Endodermal cell (in vitro differentiated cells): ENCODE data around the gene CLDN22. TPM values are rescaled to one million over a fixed set of nuclear protein-coding genes. Genes with fewer than 3 reads are reported as not detected.

Experiments
- DNase-seq: peaks from one replicate; pipeline ENCODE4 v3.0.0-alpha.2; 2017
- H3K27ac ChIP-seq: 2 replicates; pipeline ENCODE4 v1.5.1; 2013; ENCODE audit warnings: mild to moderate bottlenecking, low read depth, low read length, moderate library complexity
- H3K27me3 ChIP-seq: 2 replicates; pipeline ENCODE4 v1.6.1; 2013; ENCODE audit warnings: mild to moderate bottlenecking, low read length, moderate library complexity; ENCODE audit not compliant: insufficient read depth, control insufficient read depth, poor library complexity, severe bottlenecking
- H3K36me3 ChIP-seq: 2 replicates; pipeline ENCODE4 v1.7.0; 2013; ENCODE audit warnings: mild to moderate bottlenecking, low read length, moderate library complexity; ENCODE audit not compliant: control insufficient read depth, insufficient read depth
- H3K4me1 ChIP-seq: one replicate; pipeline ENCODE4 v1.7.0; 2013; ENCODE audit warnings: low read length; ENCODE audit not compliant: control insufficient read depth, insufficient read depth
- H3K4me3 ChIP-seq: 2 replicates; pipeline ENCODE4 v1.5.1; 2013; ENCODE audit warnings: mild to moderate bottlenecking, low read length, moderate library complexity
- H3K9ac ChIP-seq: 2 replicates; pipeline ENCODE4 v1.6.1; 2013; ENCODE audit warnings: mild to moderate bottlenecking, low read length, moderate library complexity; ENCODE audit not compliant: poor library complexity, severe bottlenecking; ENCODE audit errors: extremely low read depth
- H3K9me3 ChIP-seq: 2 replicates; pipeline ENCODE4 v1.6.1; 2013; ENCODE audit warnings: mild to moderate bottlenecking, low read length, moderate library complexity; ENCODE audit not compliant: control insufficient read depth
- H3K27ac Mint-ChIP-seq: 2 replicates; pipeline ENCODE4 v1.8.0; 2020; ENCODE audit warnings: mixed read lengths
- H3K27me3 Mint-ChIP-seq: 2 replicates; pipeline ENCODE4 v1.8.0; 2021; ENCODE audit warnings: mild to moderate bottlenecking, mixed read lengths; ENCODE audit not compliant: insufficient read depth
- H3K36me3 Mint-ChIP-seq: 2 replicates; pipeline ENCODE4 v1.8.0; 2020; ENCODE audit warnings: low read depth, mixed read lengths
- H3K4me1 Mint-ChIP-seq: 2 replicates; pipeline ENCODE4 v1.8.0; 2020; ENCODE audit warnings: mixed read lengths
- H3K4me3 Mint-ChIP-seq: 2 replicates; pipeline ENCODE4 v1.8.0; 2020; ENCODE audit warnings: mild to moderate bottlenecking, moderate library complexity, mixed read lengths
- H3K9me3 Mint-ChIP-seq: 2 replicates; pipeline ENCODE4 v1.8.0; 2020; ENCODE audit warnings: mild to moderate bottlenecking, mixed read lengths
- CTCF ChIP-seq: fragments of 200-600 bp; sonication (generic); conservative IDR thresholded peaks from 2 replicates; pipeline ENCODE4 v1.5.0; 2021; ENCODE audit warnings: antibody characterized with exemption, mild to moderate bottlenecking
- WGBS, 2 experiments: methylation state at CpG; one replicate each; pipeline versions ENCODE4 v1.1.5 to v1.1.7; 2013; ENCODE audit warnings: missing lambda C conversion rate in 2 of 2, mixed read lengths in 1 of 2; ENCODE audit not compliant: insufficient coverage in 1 of 2, insufficient read length in 1 of 2; 5-methylcytosine and 5-hydroxymethylcytosine counted together
- total RNA-seq, 2 donors: library from RNA; stranded (reverse); fragmentation: NEBNext Ultra II Directional in 1 of 2; extraction: Animal tissue kit (Norgen Biotek cat#: 25700) in 1 of 2; gene quantifications; 2 replicates in 1 of 2; 3 replicates in 1 of 2; pipeline ENCODE4 v1.2.1, GENCODE V29; 2021

Gene CLDN22
- total RNA-seq, 2 donors from 2014 or later: 0.15 TPM; not detected in 1

DNA sequence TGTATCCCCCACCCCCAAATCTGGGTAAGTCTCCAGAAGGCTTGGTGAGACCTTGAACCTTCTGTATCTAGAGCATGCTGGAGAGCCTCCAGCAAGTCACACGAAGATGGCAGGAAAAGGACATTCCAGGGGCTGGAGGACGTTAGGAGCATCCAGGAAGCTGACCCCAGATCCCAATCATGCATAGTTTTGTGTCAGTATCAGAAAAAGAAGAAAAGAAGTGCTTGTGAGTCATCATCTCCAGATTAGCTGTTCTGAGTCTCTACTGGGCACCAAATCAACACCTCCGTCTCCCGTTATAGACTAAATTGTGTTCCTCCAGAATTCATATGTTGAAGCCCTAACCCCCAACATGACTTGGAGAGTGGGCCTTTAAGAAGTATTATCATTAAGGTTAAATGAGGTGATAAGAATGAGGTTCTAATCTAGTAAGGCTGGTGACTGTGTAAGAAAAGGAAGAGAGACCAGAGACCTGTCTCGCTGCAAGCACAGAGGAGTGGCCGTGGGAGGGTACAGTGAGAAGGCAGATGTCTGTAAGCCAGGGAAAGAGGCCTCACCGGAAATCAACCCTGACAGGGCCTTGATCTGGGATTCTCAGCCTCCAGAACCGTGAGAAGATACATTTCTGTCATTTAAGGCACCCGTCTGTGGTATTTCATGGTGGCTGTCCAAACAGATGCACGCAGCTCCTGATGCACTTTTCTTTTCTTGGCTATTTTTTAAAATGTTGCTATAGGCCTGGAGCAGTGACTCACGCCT is 40.3 kb upstream of the CLDN22 start:
- H3K27me3 ChIP-seq: no peaks in the 10 kb centered on the region
- peaks cover 13% of the 10 kb centered on the region for H3K4me1 ChIP-seq
- H3K36me3 Mint-ChIP-seq: no peaks in the 10 kb centered on the region
- H3K9me3 Mint-ChIP-seq: no peaks in the 10 kb centered on the region
- H3K27ac Mint-ChIP-seq: no peak overlapping the region
- 82% methylated on average over 9 to 11 of the region's 11 CpGs for WGBS, 2 experiments
- peaks cover 12% of the 10 kb centered on the region for H3K9me3 ChIP-seq
- H3K4me3 ChIP-seq: no peak overlapping the region
- TF ChIP-seq CTCF: no peak
- no peak overlapping the region for H3K27ac ChIP-seq
- H3K4me3 Mint-ChIP-seq: no peak overlapping the region
- no peak for DNase-seq
- H3K9ac ChIP-seq: no peak overlapping the region
- H3K27me3 Mint-ChIP-seq: no peaks in the 10 kb centered on the region
- peaks cover 24% of the 10 kb centered on the region for H3K4me1 Mint-ChIP-seq
- H3K36me3 ChIP-seq: no peaks in the 10 kb centered on the region

DNA sequence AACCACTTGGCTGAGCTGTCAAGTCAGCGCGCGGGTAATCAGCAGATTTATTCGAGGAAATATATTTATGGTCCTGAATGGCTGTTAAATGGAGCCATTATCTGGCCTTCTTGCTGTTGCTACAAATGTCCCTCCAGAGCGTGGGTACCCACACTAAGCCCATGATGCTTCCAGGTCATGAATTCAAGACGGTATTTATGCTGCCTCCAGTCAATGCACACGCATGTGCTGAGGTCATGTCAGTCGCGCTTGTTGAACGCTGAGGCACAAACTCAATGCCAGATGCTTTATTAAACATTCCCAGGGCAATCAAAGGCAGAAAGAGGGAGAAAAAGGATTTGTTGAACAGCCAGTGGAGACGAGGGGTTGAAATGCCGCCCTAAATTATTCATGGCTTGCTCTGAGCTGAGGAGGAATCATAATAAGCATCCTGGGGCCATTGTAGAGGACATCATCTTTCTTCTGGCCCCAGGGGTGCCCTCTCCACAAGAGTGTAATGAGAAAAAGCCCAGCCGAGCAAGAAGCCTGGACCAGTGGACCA is 38.2 kb upstream of the CLDN22 start:
- H3K27ac Mint-ChIP-seq: no peak overlapping the region
- 87 to 89% methylated on average over 13 of the region's 13 CpGs for WGBS, 2 experiments
- H3K4me1 Mint-ChIP-seq: peaks cover 11% of the 10 kb centered on the region
- H3K36me3 Mint-ChIP-seq: no peaks in the 10 kb centered on the region
- H3K36me3 ChIP-seq: no peaks in the 10 kb centered on the region
- H3K9ac ChIP-seq: no peak overlapping the region
- TF ChIP-seq CTCF: no peak
- H3K27me3 ChIP-seq: no peaks in the 10 kb centered on the region
- H3K9me3 Mint-ChIP-seq: no peaks in the 10 kb centered on the region
- no peaks in the 10 kb centered on the region for H3K27me3 Mint-ChIP-seq
- H3K27ac ChIP-seq: no peak overlapping the region
- peaks cover 12% of the 10 kb centered on the region for H3K9me3 ChIP-seq
- peaks cover 5% of the 10 kb centered on the region for H3K4me1 ChIP-seq
- H3K4me3 Mint-ChIP-seq: no peak overlapping the region
- no peak for DNase-seq
- no peak overlapping the region for H3K4me3 ChIP-seq

DNA sequence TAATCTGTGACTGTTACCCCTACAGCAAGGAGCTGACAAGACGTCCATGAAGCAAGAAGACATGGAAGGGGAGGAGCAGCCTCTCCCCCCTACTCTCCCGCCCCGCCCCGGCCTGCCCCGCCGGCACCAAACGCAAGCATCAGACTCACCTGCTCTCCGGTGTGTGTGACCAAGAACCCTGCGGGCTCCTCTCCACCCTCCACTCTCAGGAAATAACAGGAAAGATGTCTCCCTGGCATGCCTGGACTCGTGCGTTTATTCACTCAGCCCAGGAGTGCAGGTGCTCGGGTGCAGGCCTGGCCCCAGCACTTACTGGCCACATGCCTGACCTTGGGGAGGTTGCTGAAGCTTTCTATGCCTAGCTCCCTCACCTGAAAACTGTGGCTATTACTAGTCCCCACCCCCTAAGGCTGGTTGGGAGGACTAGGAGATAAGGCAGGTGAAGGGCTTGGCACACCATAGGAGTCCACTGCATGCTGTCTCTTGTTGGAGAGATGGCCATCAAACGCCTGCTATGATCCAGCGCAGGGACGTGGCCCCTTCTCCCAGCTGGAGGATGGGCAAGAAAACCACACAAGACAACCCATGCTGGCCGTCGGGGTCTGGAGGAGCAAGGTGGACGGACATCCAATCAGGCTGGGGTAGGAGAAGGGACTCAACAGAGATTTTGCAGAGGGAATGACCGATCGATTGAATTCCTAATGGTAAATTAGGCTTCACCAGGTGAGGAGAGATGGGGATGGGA is 37.0 kb upstream of the CLDN22 start:
- no peak for TF ChIP-seq CTCF
- H3K27ac Mint-ChIP-seq: no peak overlapping the region
- no peaks in the 10 kb centered on the region for H3K27me3 Mint-ChIP-seq
- Histone ChIP-seq H3K36me3 (no peaks in the 10 kb centered on the region), H3K27me3 (no peaks in the 10 kb centered on the region), H3K9me3 (peaks cover 11% of the 10 kb centered on the region), H3K9ac (no peak overlapping the region), H3K4me1 (peaks cover 8% of the 10 kb centered on the region), H3K4me3 (no peak overlapping the region), H3K27ac (no peak overlapping the region)
- H3K4me3 Mint-ChIP-seq: no peak overlapping the region
- peaks cover 17% of the 10 kb centered on the region for H3K4me1 Mint-ChIP-seq
- H3K36me3 Mint-ChIP-seq: no peaks in the 10 kb centered on the region
- 93 to 94% methylated on average over 11 to 20 of the region's 20 CpGs for WGBS, 2 experiments
- no peaks in the 10 kb centered on the region for H3K9me3 Mint-ChIP-seq
- no peak for DNase-seq
